Measurements from ENCODE around the gene GATM.

DNA sequence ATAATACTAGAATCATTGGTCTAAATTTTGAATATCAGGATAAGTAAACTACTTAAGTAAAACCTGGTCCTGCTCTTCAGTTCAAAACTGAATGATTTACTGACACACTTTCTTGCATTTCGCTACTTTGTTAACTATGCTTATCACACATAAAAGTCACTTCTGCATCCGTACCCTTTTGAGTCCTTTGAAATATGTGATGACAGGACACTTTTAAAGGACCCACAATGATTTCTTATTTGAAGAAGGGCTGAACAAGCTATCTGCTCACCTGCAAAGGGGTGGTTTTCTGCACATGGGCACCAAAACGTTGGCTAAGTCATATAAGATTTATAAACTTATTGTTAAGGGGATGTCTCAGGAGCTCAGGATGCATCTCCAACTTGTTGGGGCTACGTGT, 15.0 kb downstream of the GATM start:
- TF ChIP-seq POLR2A (IDR thresholded peaks at IDR 0.05), result no peak
- TF ChIP-seq, protein P1, sequence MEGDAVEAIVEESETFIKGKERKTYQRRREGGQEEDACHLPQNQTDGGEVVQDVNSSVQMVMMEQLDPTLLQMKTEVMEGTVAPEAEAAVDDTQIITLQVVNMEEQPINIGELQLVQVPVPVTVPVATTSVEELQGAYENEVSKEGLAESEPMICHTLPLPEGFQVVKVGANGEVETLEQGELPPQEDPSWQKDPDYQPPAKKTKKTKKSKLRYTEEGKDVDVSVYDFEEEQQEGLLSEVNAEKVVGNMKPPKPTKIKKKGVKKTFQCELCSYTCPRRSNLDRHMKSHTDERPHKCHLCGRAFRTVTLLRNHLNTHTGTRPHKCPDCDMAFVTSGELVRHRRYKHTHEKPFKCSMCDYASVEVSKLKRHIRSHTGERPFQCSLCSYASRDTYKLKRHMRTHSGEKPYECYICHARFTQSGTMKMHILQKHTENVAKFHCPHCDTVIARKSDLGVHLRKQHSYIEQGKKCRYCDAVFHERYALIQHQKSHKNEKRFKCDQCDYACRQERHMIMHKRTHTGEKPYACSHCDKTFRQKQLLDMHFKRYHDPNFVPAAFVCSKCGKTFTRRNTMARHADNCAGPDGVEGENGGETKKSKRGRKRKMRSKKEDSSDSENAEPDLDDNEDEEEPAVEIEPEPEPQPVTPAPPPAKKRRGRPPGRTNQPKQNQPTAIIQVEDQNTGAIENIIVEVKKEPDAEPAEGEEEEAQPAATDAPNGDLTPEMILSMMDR (IDR thresholded peaks at IDR 0.05), result no peak

Measured in testis (tissue), 2 donors.